ENCODE measurements around the gene PAK4. TPM values are rescaled to one million over a fixed set of nuclear protein-coding genes. Genes with fewer than 3 reads are reported as not detected.
A peak's percentile ranks its signal among the peaks of the same experiment; 100 is the strongest.
"Not testable (repeated sequence)": the region's sequence is repeated elsewhere in the genome, so short reads cannot be mapped to it uniquely, and the experiment has no call there.

PAK4 gene
- total and polyA plus RNA-seq, 12 donors = 7.2 to 61.0 (median 23.8) TPM

DNA sequence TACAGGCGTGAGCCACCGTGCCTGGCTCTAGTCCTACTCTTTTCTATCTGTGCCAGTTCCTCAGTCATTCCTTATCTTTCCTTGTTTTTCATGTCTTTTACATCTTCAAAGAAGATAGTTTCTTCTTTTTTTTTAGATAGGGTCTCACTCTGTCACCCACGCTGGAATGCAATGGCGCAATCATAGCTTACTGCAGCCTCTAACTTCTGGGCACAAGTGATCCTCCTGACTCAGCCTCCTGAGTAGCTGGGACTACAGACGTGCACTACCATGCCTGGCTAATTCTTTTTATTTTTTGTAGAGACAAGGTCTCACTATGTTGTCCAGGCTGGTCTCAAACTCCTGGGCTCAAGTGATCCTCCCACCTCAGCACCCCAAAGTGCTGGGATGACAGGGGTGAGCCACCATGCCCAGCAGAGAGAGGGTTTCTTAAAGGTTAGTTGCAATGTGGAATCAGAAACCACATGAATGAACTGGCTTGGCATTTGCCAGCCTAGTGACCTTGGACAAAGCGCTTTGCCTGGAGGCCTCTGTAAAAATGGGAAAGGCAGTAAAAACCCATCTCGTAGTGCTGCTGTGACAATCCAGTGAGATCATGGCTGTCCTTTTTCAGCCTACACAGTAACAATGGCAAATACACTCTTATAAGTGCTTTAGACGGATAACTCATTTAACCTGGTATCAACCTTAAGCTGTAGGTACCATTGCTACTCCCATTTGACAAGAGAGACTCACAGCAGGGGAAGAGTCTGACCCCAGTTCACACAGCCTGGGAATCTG, 37.5 kb upstream of the PAK4 start:
- Histone ChIP-seq H3K4me3 (no peak overlapping the region), H3K27ac (no peak overlapping the region), H3K9me3 (replicated peaks in 1 of 3) (no peaks in the 10 kb centered on the region), H3K27me3 (peaks cover 25% of the 10 kb centered on the region), H3K4me1 (replicated peaks in 1 of 2) (no peaks in the 10 kb centered on the region), H3K36me3 (replicated peaks in 1 of 2) (no peaks in the 10 kb centered on the region)
- intact Hi-C loops (cut with DNase I) = no loop called here
- no peak for TF ChIP-seq POLR2A (IDR thresholded peaks at IDR 0.05)
- TF ChIP-seq, protein P1, sequence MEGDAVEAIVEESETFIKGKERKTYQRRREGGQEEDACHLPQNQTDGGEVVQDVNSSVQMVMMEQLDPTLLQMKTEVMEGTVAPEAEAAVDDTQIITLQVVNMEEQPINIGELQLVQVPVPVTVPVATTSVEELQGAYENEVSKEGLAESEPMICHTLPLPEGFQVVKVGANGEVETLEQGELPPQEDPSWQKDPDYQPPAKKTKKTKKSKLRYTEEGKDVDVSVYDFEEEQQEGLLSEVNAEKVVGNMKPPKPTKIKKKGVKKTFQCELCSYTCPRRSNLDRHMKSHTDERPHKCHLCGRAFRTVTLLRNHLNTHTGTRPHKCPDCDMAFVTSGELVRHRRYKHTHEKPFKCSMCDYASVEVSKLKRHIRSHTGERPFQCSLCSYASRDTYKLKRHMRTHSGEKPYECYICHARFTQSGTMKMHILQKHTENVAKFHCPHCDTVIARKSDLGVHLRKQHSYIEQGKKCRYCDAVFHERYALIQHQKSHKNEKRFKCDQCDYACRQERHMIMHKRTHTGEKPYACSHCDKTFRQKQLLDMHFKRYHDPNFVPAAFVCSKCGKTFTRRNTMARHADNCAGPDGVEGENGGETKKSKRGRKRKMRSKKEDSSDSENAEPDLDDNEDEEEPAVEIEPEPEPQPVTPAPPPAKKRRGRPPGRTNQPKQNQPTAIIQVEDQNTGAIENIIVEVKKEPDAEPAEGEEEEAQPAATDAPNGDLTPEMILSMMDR (IDR thresholded peaks at IDR 0.05) = no peak
- peak in 2 of 7 donors; percentile 20 to 22 for DNase-seq
- 46 to 58% (median 56%) methylated on average over 8 of the region's 8 CpGs for WGBS, 4 donors

DNA sequence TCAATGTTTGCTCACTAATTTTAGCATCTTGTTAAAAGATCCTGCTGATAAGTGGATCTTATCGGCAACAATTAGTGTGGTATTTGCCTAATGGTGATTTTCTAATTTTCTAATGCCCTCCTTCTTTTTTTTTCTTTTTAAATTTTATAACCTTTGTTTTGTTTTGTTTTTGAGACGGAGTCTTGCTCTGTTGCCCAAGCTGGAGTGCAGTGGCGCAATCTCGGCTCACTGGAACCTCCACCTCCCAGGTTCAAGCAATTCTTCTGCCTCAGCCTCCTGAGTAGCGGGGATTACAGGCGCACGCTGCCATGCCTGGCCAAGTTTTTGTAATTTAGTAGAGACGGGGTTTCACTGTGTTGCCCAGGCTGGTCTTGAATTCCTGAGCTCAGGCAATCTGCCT, 35.6 kb upstream of the PAK4 start:
- H3K36me3 ChIP-seq (replicated peaks in 1 of 2); H3K9me3 ChIP-seq (replicated peaks in 1 of 3); H3K27me3 ChIP-seq; H3K4me3 ChIP-seq; H3K27ac ChIP-seq; intact Hi-C loops (cut with DNase I); DNase-seq; H3K4me1 ChIP-seq (replicated peaks in 1 of 2): not testable (repeated sequence)
- 84 to 93% (median 88%) methylated on average over 8 of the region's 8 CpGs for WGBS, 4 donors

DNA sequence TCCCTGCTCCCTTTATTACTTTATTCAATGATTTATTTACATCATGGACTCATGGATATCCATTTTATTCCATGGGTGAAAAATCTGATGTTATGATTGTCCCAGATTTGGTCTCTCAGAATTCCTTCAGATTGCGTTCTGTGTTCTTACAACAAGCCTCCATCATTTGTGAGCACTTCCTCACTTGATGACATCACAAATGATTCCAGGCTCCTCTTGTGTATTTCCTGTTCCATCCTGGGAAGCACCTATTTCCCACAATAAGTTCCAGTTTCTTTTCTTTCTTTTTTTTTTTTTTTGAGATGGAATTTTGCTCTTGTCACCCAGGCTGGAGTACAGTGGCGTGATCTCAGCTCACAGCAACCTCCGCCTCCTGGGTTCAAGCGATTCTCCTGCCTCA, 34.7 kb upstream of the PAK4 start:
- Histone ChIP-seq H3K9me3 (replicated peaks in 1 of 3) (no peaks in the 10 kb centered on the region), H3K36me3 (replicated peaks in 1 of 2) (no peaks in the 10 kb centered on the region), H3K27me3 (peaks cover under 1% of the 10 kb centered on the region), H3K4me3 (no peak overlapping the region), H3K4me1 (replicated peaks in 1 of 2) (no peaks in the 10 kb centered on the region), H3K27ac (no peak overlapping the region)
- TF ChIP-seq POLR2A (IDR thresholded peaks at IDR 0.05) = no peak
- TF ChIP-seq, protein P1 (IDR thresholded peaks at IDR 0.05) = no peak
- intact Hi-C loops (cut with DNase I) = no loop called here
- DNase-seq = no peak
- 87 to 94% (median 93%) methylated on average over 4 of the region's 4 CpGs for WGBS, 4 donors

DNA sequence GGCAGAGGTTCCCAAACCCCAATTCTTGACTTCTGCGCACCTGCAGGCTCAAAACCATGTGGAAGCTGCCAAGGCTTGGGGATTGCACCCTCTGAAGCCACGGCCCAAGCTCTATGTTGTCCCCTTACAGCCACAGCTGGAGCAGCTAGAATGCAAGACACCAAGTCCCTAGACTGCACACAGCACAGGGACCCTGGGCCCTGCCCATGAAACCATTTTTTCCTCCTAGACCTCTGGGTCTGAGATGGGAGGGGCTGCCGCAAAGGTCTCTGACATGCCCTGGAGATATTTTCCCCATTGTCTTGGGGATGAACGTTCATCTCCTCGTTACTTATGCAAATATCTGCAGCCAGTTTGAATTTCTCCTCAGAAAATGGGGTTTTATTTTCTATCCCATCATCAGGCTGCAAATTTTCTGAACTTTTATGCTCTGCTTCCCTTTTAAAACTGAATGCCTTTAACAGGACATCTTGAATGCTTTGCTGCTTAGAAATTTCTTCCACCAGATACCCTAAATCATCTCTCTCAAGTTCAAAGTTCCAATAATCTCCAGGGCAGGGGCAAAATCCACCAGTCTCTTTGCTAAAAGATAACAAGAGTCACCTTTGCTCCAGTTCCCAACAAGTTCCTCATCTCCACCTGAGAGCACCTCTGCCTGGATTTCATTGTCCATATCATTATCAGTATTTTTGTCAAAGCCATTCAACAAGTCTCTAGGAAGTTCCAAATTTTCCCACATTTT, 29.6 kb upstream of the PAK4 start:
- WGBS, 4 donors = 67 to 80% (median 72%) methylated on average over 5 of the region's 5 CpGs
- H3K4me3 ChIP-seq; H3K36me3 ChIP-seq (replicated peaks in 1 of 2); H3K4me1 ChIP-seq (replicated peaks in 1 of 2); DNase-seq; H3K9me3 ChIP-seq (replicated peaks in 1 of 3); H3K27ac ChIP-seq; intact Hi-C loops (cut with DNase I): not testable (repeated sequence)
- peaks cover 17% of the 10 kb centered on the region for H3K27me3 ChIP-seq

DNA sequence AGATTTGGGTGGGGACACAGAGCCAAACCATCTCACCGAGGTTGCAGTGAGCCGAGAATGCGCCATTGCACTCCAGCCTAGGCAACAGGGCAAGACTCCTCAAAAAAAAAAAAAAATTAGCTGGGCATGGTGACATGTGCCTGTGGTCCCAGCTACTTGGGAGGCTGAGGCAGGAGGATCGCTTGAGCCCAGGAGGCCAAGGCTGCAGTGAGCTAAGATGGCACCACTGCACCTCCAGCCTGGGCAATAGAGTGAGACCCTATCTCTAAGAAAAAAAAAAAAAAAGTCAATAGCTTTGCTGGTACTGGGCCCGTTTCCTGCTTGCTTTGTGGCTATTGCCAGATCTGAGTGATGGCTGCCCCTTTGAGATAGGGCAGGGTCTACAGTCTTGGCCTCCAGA, 28.3 kb upstream of the PAK4 start:
- H3K4me3 ChIP-seq = no peak overlapping the region
- 54 to 78% (median 63%) methylated on average over 5 of the region's 5 CpGs for WGBS, 4 donors
- no peak for TF ChIP-seq POLR2A (IDR thresholded peaks at IDR 0.05)
- TF ChIP-seq, protein P1 (IDR thresholded peaks at IDR 0.05) = no peak
- no peaks in the 10 kb centered on the region for H3K4me1 ChIP-seq (replicated peaks in 1 of 2)
- no peaks in the 10 kb centered on the region for H3K36me3 ChIP-seq (replicated peaks in 1 of 2)
- intact Hi-C loops (cut with DNase I) = no loop called here
- no peak for DNase-seq
- H3K27ac ChIP-seq = no peak overlapping the region
- H3K27me3 ChIP-seq = peaks cover 17% of the 10 kb centered on the region
- H3K9me3 ChIP-seq (replicated peaks in 1 of 3) = no peaks in the 10 kb centered on the region
